ENCODE results near the gene CDK1.

DNA sequence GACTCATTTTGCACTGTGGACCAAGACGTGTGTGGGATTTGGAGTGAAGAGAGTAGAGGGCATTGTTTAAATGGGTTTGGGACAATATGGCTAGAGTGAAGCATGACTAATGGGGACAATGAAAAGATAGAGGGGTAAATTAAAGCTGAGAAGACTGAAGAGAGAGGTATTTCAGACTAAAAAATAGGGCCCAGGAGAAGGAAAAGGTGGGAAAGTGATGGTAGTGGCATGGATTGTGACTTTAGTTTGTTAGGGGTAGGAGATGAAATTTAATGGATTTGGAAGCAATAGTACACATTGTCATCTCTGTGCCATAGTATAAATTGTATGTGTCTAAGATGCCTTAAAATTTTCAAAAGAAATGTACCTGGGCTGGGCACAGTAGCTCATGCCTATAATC lies 18.2 kb downstream of the CDK1 start:
- TF ChIP-seq POU2F2 (IDR thresholded peaks at IDR 0.05; ENCODE audit: borderline replicate concordance, low read depth, low read length): no peak
- TF ChIP-seq, protein P1, sequence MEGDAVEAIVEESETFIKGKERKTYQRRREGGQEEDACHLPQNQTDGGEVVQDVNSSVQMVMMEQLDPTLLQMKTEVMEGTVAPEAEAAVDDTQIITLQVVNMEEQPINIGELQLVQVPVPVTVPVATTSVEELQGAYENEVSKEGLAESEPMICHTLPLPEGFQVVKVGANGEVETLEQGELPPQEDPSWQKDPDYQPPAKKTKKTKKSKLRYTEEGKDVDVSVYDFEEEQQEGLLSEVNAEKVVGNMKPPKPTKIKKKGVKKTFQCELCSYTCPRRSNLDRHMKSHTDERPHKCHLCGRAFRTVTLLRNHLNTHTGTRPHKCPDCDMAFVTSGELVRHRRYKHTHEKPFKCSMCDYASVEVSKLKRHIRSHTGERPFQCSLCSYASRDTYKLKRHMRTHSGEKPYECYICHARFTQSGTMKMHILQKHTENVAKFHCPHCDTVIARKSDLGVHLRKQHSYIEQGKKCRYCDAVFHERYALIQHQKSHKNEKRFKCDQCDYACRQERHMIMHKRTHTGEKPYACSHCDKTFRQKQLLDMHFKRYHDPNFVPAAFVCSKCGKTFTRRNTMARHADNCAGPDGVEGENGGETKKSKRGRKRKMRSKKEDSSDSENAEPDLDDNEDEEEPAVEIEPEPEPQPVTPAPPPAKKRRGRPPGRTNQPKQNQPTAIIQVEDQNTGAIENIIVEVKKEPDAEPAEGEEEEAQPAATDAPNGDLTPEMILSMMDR (IDR thresholded peaks at IDR 0.05 in 2 of 3, conservative IDR thresholded peaks at IDR 0.05 in 1 of 3; ENCODE audit: control insufficient read depth in 2 of 3, extremely low read depth in 1 of 3, insufficient read depth in 1 of 3, low read depth in 3 of 3, low read length in 3 of 3): no peak
- TF ChIP-seq FOXM1 (IDR thresholded peaks at IDR 0.05; ENCODE audit: low read depth, low read length): no peak
- no peak for TF ChIP-seq CREB1 (IDR thresholded peaks at IDR 0.05; ENCODE audit: low read depth)
- no peak for TF ChIP-seq EGR1 (IDR thresholded peaks at IDR 0.05; ENCODE audit: borderline replicate concordance in 1 of 2, low read depth in 2 of 2, low read length in 2 of 2)
- no peak for TF ChIP-seq MEF2A (IDR thresholded peaks at IDR 0.05; ENCODE audit: insufficient read depth, low read depth, low read length)
- TF ChIP-seq POLR2AphosphoS5 (IDR thresholded peaks at IDR 0.05; ENCODE audit: low read length): no peak
- TF ChIP-seq, protein P2, sequence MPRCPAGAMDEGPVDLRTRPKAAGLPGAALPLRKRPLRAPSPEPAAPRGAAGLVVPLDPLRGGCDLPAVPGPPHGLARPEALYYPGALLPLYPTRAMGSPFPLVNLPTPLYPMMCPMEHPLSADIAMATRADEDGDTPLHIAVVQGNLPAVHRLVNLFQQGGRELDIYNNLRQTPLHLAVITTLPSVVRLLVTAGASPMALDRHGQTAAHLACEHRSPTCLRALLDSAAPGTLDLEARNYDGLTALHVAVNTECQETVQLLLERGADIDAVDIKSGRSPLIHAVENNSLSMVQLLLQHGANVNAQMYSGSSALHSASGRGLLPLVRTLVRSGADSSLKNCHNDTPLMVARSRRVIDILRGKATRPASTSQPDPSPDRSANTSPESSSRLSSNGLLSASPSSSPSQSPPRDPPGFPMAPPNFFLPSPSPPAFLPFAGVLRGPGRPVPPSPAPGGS (IDR thresholded peaks at IDR 0.05; ENCODE audit: borderline replicate concordance, insufficient read depth, low read depth, low read length, poor library complexity, severe bottlenecking): no peak
- no peak for TF ChIP-seq NFYB (IDR thresholded peaks at IDR 0.05; ENCODE audit: insufficient read depth, low read depth, low read length)
- no peak for TF ChIP-seq FOXK2 (IDR thresholded peaks at IDR 0.05)
- no peak for TF ChIP-seq POLR2A (IDR thresholded peaks at IDR 0.05; ENCODE audit: low read depth, low read length)

Measured in GM12878 (cell line).